Activated T-helper 1 cell treated with Interleukin-2 at 50 U/mL for 16 hours (primary cell): ENCODE measurements around the gene SLC26A1.
"Not testable (repeated sequence)": the region's sequence is repeated elsewhere in the genome, so short reads cannot be mapped to it uniquely, and the experiment has no call there.

Experiments
- DNase-seq: peaks from one replicate; pipeline ENCODE4 v3.0.0-alpha.2; 2020; ENCODE audit warnings: low read depth

The SLC26A1 gene

GRCh38 chr4:954211-955020, 38.8 kb downstream of the SLC26A1 start:
- DNase-seq = no peak

GRCh38 chr4:953574-953915, 39.7 kb downstream of the SLC26A1 start:
- no peak for DNase-seq

DNA sequence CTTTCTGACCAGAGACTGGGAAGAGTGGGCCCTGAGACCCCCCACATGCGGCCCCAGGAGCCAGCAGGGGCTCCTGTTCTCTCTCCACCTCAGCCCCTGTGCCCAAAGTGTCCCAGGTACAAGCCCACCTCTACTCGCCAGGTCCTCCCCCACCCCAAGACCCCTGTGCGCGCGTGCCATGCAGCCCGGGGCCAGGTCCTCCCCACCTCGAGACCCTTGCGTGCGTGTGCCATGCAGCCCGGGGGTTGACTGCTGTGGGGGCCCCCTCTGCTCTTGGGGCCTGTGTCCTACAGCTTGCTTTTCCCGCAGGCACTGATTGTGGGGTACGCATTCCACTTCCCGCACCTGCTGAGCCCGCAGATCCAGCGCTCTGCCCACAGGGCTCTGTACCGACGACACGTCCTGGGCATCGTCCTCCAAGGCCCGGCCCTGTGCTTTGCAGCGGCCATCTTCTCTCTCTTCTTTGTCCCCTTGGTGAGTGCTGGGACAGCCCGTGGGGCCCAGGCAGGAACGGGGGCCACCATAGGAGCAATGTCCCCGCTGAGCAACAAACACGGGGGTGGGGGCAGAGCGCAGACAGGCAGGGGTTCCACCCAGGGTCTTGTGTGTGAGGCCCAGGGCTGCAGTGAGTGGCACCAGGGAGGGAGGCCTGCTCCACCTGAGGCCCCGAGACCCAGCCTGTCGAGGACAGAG, 40.2 kb downstream of the SLC26A1 start:
- DNase-seq = no peak

DNA sequence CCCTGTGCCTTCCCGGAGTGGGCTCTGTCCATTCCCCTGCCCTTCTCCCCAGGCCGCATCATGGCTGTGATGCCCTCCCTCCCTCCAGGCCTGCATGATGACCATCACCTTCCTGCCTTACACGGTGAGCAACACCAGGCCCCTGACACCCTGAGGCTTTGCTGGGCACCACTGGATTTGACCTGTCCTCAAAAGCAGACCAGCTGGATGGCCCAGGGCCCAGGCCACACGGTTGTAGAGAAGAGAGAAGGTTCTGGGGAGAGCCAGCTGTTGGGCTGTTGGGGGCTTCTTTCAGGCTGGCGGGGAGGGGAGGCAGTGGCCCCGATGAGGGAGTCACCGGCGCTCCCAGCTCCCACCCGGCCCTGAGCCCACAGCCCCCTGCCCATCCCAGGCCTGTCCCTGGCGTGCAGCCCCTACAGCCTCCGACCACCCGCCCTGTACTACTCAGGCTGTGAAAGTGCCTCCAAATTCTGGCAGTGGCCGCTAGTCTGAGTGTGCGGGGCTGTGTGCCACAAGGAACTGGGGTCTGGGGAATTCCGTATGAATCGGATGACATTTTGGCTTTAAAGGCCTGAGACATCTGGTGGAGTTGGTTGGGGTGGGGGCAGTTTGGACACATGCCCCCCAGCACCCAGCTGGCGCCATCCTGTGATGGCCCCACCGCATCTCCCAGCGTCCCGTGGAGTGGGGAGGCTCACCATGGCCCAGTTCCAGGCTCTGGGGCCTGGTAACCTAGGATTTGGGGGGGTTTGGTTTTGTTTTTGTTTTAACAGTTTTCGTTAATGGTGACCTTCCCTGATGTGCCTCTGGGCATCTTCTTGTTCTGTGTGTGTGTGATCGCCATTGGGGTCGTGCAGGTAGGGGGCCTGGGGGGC, 41.4 kb downstream of the SLC26A1 start:
- no peak for DNase-seq

DNA sequence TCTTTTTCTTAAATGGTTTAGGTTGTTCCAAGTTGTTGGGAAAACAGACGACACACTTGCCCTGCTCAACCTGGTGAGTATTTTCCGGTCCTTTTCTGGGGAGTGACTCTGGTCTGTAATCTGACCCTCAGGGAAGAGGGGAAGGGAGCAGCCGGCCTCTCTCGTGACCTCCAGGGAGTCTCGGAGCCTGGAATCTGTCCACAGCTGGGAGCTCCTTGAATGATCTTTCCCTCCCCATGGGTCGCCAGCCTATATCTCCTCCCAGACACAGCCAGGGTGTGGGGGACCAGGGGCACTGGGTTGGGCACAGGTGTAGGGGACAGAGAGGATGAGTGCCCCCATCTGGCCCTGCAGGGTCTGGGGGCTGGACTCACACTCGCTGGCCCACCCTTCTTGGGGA, 42.0 kb downstream of the SLC26A1 start:
- DNase-seq = no peak

DNA sequence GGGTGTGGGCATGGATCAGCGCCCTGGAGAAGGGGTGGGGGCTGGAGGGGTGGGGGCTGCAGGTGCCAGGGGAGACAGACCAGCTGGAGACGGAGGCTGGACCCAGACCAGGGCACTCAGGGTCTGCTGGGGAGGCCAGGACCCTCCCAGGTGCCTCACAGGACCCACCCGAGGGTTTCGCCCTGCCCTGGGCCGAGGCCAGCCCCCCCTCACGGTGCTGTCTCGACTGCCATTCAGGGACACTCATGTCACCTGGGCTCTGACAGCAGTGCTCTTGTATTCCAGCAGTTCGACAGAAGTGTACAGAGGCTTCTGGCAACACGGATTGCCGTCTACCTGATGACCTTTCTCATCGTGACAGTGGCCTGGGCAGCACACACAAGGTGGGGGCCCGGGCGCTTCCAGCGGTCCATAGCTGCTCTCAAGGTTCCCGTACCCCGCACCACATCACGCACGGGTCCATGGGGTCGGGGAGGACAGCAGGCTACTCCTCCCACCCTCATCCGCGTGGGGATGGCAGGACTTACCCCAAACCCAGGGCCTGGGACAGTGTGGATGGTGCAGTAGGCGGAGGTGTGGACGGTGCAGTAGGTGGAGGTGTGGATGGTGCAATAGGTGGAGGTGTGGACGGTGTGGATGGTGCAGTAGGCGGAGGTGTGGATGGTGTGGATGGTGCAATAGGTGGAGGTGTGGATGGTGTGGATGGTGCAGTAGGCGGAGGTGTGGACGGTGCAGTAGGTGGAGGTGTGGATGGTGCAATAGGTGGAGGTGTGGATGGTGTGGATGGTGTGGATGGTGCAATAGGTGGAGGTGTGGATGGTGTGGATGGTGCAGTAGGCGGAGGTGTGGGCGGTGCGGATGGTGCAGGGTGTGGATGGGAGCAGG, 42.8 kb downstream of the SLC26A1 start:
- no peak for DNase-seq

DNA sequence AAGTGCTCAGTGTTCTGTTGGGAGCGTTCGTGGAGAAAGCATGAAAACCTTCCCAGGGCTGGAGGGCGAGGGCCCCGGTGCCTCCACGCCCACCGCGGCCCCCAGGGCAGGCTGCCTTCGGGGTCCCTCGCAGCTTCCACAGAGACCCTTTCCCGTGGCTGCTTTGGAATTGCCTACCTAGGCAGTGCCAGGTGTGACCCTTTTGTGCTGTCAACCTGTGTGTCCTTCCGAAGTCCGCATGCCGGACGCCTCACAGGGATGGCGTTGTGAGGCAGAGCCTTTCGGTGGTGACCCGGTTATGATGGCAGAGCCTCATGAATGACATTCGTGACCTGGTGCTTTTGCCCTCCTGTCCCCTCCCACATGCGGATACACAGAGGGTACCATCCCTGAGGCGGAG, 43.5 kb downstream of the SLC26A1 start:
- DNase-seq = no peak

DNA sequence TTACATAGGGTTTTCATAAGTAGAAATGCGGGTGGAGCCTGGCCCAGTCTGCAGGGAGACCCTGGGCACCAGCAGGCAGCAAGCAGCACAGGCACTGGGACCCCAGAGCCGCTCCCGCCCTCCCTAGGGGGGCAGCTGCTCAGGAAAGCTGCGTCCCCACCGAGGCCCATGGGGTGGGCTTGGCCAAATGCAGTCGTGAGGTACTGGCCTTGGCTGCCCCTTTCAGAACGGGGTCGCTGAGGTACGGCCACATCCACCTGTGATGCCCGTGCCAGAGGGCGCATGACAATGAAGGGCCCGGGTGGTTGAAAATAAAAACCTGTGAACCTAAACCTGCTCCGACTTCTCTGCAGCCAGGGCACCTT, 44.3 kb downstream of the SLC26A1 start:
- DNase-seq = no peak

- DNase-seq = no peak
Observed at GRCh38 chr4:948101-948935, 44.9 kb downstream of the SLC26A1 start.

DNA sequence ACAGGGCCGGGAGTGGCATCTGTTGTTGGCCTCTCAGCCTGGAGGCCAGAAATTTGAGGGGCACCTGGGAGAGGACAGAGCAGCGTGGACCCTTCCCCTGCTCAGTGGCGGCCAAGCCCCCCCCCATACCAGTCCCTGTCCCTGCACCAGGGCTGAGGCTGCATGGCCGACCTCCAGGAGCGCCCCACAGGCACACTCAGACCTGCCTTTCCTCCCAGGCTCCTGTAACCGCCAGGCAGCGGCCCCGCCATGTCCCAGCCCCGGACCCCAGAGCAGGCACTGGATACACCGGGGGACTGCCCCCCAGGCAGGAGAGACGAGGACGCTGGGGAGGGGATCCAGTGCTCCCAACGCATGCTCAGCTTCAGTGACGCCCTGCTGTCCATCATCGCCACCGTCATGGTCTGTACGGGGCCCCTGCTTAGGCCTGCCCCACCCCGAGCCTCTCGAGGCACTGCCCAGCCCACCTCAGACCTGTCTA, 45.7 kb downstream of the SLC26A1 start:
- no peak for DNase-seq

DNA sequence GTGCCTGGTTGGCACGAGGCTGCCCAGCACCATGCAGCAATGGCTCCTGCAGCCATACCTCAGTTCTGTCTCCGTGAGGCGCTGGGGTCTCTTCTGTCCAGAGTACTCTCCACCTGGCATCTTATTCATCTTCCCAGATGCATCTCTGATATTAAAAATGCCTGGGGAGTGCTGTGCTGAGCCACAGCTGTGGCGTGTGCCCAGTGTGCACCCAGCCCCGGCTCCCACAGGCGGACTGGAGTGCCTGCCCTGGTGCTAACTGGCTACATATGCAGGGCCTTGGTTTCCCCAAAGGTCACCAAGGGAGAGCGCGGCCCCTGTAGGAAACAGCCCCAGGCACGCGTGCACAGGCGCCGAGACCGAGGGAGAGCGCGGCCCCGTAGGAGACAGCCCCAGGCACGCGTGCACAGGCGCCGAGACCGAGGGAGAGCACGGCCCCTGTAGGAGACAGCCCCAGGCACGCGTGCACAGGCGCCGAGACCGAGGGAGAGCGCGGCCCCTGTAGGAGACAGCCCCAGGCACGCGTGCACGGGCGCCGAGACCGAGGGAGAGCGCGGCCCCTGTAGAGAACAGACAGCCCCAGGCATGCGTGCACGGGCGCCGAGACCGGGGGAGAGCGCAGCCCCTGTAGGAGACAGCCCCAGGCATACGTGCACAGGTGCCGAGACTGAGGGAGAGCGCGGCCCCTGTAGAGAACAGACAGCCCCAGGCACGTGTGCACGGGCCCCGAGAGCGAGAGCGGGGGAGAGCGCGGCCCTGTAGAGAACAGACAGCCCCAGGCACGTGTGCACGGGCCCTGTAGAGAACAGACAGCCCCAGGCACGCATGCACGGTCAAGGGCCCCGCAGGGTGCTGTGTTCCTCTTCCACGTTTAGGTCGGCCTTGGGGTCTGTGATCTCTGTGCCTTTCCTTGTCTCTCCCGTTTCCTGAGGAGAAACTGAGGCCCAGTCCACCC, 46.4 kb downstream of the SLC26A1 start:
- DNase-seq = no peak

GRCh38 chr4:946103-946450, 47.1 kb downstream of the SLC26A1 start:
- DNase-seq = no peak

DNA sequence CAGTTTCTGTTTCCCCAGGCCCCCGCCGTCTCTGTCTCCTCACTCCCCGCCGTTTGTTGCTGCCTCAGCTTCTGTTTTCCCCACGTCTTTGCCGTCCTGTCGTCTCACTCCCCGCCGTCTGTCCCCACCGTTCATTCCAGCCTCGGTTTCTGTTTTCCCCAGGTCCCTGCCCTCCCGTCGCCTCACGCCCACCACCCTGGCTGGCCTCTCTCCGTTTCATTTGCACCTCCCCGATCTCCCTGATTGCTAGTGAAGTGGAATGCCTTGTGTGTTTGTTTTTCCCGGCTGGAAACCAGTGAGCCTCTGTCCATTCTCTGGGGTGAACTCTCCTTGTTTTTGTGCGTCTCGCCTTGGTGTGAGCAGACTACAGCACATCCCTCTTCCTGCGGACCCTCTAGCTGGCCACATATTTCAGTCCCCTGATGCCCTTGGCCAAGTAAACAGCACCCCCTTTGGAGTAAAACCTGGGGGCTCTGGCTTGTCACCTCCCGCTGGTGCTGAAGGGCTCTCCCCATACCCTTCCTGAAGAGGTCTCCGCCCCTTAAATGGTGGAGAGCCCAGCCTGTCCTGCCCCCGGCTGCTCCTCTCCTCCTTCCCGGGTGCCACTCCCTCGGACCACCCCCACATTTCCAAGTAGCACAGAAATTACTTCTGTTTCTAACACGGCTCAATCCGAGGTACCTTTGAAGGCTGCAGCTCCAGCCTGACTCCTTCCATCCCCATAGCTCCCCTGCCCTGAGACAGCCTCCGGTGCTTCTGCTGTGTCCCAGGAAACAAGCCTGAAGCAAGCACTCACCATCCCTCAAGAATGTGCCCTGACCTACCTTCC, 47.7 kb downstream of the SLC26A1 start:
- DNase-seq = no peak

GRCh38 chr4:939508-939907, 53.7 kb downstream of the SLC26A1 start:
- DNase-seq = not testable (repeated sequence)
